ENCODE results near the gene SP2. TPM values are rescaled to one million over a fixed set of nuclear protein-coding genes. Genes with fewer than 3 reads are reported as not detected.
A peak's percentile ranks its signal among the peaks of the same experiment; 100 is the strongest.

The SP2 gene
- total and polyA plus RNA-seq, 2 of the 13 experiments (the other 11 are each of a cell fraction or from before 2014, with no cell fraction given), result 1.4 to 4.8 TPM

- TF ChIP-seq ZGPAT (CRISPR knock-in tag; IDR thresholded peaks at IDR 0.05) (peak; percentile 65), ATF7 (IDR thresholded peaks at IDR 0.05) (no peak), ATF7 (CRISPR knock-in tag; IDR thresholded peaks at IDR 0.05) (no peak), SALL1 (CRISPR knock-in tag; IDR thresholded peaks at IDR 0.05) (peak; percentile 57; the same call in 1 of the 2 replicates), ZNF138 (CRISPR knock-in tag; IDR thresholded peaks at IDR 0.05; ENCODE audit: low read depth) (no peak), KLF9 (CRISPR knock-in tag; IDR thresholded peaks at IDR 0.05; ENCODE audit: low read depth) (no peak), MBNL3 (CRISPR knock-in tag; conservative IDR thresholded peaks at IDR 0.05) (no peak), HINFP (CRISPR knock-in tag; IDR thresholded peaks at IDR 0.05; ENCODE audit: low read depth) (0 out of 2 replicates have a peak, but pooled peaks have one; percentile 5), ZNF687 (CRISPR knock-in tag; IDR thresholded peaks at IDR 0.05) (peak; percentile 89), ADNP (CRISPR knock-in tag; IDR thresholded peaks at IDR 0.05) (no peak), ZNF205 (CRISPR knock-in tag; IDR thresholded peaks at IDR 0.05) (peak; percentile 10; the same call in 1 of the 2 replicates), ZBTB37 (CRISPR knock-in tag; IDR thresholded peaks at IDR 0.05) (no peak), ELF3 (CRISPR knock-in tag; IDR thresholded peaks at IDR 0.05) (peak; percentile 57; the same call in 1 of the 2 replicates), ZBTB7B (CRISPR knock-in tag; IDR thresholded peaks at IDR 0.05) (0 out of 2 replicates have a peak, but pooled peaks have one; percentile 60), ZXDC (CRISPR knock-in tag; IDR thresholded peaks at IDR 0.05) (0 out of 2 replicates have a peak, but pooled peaks have one; percentile 41), NR2C2 (CRISPR knock-in tag; IDR thresholded peaks at IDR 0.05; ENCODE audit: borderline replicate concordance) (peak; percentile 13; the same call in 1 of the 2 replicates), ZNF513 (CRISPR knock-in tag; conservative IDR thresholded peaks at IDR 0.05) (no peak)
These were observed 53.2 kb downstream of the SP2 start (continued) for GRCh38 chr17:47949197-47949759.

Measured in HepG2 (cell line).